Brain microvascular endothelial cell (primary cell): ENCODE measurements around the gene TMBIM1.

Experiments used
- DNase-seq: peaks from one replicate; pipeline ENCODE4 v3.0.0-alpha.2; 2020
- H3K27ac ChIP-seq: fragments of 250-450 bp; sonication (Bioruptor Pico); 2 replicates; pipeline ENCODE4 v1.5.1; 2020; ENCODE audit warnings: mild to moderate bottlenecking, moderate library complexity
- H3K27me3 ChIP-seq: fragments of 250-450 bp; sonication (Bioruptor Pico); replicated peaks from 2 replicates; pipeline ENCODE4 v1.5.1; 2020; ENCODE audit warnings: mild to moderate bottlenecking
- H3K36me3 ChIP-seq: fragments of 250-450 bp; sonication (Bioruptor Pico); replicated peaks from 2 replicates; pipeline ENCODE4 v1.5.1; 2020; ENCODE audit warnings: mild to moderate bottlenecking
- H3K4me3 ChIP-seq: 2 replicates; pipeline ENCODE4 v1.5.1; 2011; ENCODE audit warnings: low read depth, mild to moderate bottlenecking, control low read depth, low read length, moderate library complexity
- in situ Hi-C: cut with HindIII; loops from 2 replicates; pipeline ENCODE4 v1.10.0; 2017; ENCODE audit warnings: low sequenced_read_pairs, low pct_ligation_motif_present
- TF ChIP-seq, protein P1 (sequence below): IDR thresholded peaks from 2 replicates; pipeline ENCODE4 v1.5.1; 2011; ENCODE audit warnings: low read depth, mild to moderate bottlenecking, moderate library complexity, low read length, control low read depth, inconsistent platforms; ENCODE audit errors: missing control alignments

Gene TMBIM1

DNA sequence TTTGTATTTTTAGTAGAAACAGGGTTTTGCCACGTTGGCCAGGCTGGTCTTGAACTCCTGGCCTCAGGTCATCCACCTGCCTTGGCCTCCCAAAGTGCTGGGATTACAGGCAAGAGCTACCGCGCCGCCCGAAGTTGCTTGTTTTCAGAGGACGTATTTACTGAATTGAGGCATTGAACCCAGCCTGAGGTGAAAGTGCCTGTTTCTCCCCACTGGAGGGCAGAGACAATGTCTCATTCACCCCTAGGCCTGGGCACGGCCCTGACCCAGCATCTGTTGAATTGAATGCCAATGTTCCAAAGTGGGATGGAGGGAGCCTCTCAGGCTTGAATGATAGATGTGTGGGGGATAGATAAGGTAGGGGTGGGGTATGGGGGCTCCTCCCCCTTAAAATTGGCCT, 4.5 kb upstream of the TMBIM1 start:
- H3K27ac ChIP-seq = no peak overlapping the region
- H3K36me3 ChIP-seq = no peaks in the 10 kb centered on the region
- no peak for DNase-seq
- in situ Hi-C loops = no loop called here
- TF ChIP-seq, protein P1, sequence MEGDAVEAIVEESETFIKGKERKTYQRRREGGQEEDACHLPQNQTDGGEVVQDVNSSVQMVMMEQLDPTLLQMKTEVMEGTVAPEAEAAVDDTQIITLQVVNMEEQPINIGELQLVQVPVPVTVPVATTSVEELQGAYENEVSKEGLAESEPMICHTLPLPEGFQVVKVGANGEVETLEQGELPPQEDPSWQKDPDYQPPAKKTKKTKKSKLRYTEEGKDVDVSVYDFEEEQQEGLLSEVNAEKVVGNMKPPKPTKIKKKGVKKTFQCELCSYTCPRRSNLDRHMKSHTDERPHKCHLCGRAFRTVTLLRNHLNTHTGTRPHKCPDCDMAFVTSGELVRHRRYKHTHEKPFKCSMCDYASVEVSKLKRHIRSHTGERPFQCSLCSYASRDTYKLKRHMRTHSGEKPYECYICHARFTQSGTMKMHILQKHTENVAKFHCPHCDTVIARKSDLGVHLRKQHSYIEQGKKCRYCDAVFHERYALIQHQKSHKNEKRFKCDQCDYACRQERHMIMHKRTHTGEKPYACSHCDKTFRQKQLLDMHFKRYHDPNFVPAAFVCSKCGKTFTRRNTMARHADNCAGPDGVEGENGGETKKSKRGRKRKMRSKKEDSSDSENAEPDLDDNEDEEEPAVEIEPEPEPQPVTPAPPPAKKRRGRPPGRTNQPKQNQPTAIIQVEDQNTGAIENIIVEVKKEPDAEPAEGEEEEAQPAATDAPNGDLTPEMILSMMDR = no peak
- no peak overlapping the region for H3K4me3 ChIP-seq
- H3K27me3 ChIP-seq = no peaks in the 10 kb centered on the region

DNA sequence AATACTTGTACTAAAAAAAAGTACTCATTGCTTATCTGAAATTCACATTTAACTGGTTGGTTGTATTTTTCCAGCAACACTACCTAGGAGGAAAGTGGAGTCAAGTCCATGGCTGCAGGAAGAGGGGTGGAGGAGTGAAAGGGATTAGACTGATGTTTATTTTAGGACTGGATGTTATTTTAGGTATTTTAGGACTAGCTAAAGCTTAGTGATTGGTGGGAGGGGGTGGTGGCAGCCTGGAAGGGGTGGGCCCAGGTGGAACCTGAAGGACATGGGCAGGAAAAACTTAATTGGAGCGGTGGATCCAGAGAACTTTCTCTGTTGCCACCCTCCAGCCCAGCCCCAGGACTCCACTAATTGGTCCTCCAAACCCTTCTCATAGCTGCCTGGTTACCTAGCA, 3.9 kb upstream of the TMBIM1 start:
- TF ChIP-seq, protein P1 = no peak
- in situ Hi-C loops = no loop called here
- no peak for DNase-seq
- H3K27me3 ChIP-seq = no peaks in the 10 kb centered on the region
- H3K27ac ChIP-seq = no peak overlapping the region
- H3K4me3 ChIP-seq = no peak overlapping the region
- H3K36me3 ChIP-seq = no peaks in the 10 kb centered on the region

- no peaks in the 10 kb centered on the region for H3K36me3 ChIP-seq
- no peak overlapping the region for H3K27ac ChIP-seq
- H3K4me3 ChIP-seq = no peak overlapping the region
- no peak for DNase-seq
- in situ Hi-C loops = no loop called here
- no peaks in the 10 kb centered on the region for H3K27me3 ChIP-seq
- TF ChIP-seq, protein P1 = no peak
These were observed 2.7 kb upstream of the TMBIM1 start for GRCh38 chr2:218295029-218295428.

GRCh38 chr2:218294430-218295022, 2.2 kb upstream of the TMBIM1 start:
- no peaks in the 10 kb centered on the region for H3K27me3 ChIP-seq
- TF ChIP-seq, protein P1 = no peak
- no peak overlapping the region for H3K4me3 ChIP-seq
- DNase-seq = no peak
- no peaks in the 10 kb centered on the region for H3K36me3 ChIP-seq
- in situ Hi-C loops = no loop called here
- H3K27ac ChIP-seq = no peak overlapping the region

DNA sequence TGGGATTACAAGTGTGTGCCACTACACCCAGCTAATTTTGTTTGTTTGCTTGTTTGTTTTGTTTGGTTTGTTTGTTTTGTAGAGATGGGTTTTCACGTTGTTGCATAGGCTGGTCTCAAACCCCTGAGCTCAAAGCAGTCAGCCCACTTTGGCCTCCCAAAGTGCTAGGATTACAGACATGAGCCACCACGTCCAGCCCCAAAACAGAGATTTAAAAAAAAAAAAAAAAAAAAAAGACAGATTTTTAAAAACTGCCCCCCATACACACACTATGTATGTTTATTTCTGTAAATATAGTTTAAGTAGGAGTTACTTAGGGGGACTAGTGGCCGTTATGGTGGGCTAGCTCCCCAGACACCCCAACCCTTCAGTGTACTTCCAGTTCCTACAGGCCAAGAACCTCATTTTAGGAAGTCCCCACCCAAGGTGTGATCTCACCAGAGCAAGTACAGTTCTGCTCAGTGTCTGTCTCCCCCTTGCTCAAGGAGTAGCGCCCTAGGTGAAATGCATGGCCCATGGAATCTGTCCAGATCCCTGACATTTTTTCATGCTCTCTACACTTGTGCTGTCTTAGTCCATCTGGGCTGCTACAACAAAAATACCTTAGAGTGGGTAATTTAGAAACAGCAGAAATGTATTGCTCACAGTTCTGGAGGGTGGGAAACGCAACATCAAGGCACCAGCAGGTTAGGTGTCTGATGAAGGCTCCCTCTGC, 1.6 kb upstream of the TMBIM1 start:
- TF ChIP-seq, protein P1 = no peak
- no peak overlapping the region for H3K27ac ChIP-seq
- H3K27me3 ChIP-seq = no peaks in the 10 kb centered on the region
- H3K36me3 ChIP-seq = no peaks in the 10 kb centered on the region
- in situ Hi-C loops = no loop called here
- no peak overlapping the region for H3K4me3 ChIP-seq
- DNase-seq = no peak
